OCI-LY1 (cell line): ENCODE data around the gene PSORS1C1.
"Not testable (repeated sequence)": the region's sequence is repeated elsewhere in the genome, so short reads cannot be mapped to it uniquely, and the experiment has no call there.

Source experiments
- H2AFZ ChIP-seq: fragments of 200-600 bp; sonication (generic), shearing (Covaris generic); 2 replicates; pipeline ENCODE4 v1.6.0; 2014; ENCODE audit warnings: antibody characterized with exemption, mild to moderate bottlenecking, low read length
- H3F3A ChIP-seq: fragments of 200-600 bp; sonication (generic), shearing (Covaris generic); 2 replicates; pipeline ENCODE4 v1.6.0; 2014; ENCODE audit warnings: mild to moderate bottlenecking, antibody characterized with exemption, low read length, moderate library complexity; ENCODE audit not compliant: insufficient read depth
- H3K27ac ChIP-seq: fragments of 200-600 bp; sonication (generic); 2 replicates; pipeline ENCODE4 v1.5.1; 2014; ENCODE audit warnings: low read length, mixed run types, mild to moderate bottlenecking, low read depth; ENCODE audit not compliant: poor library complexity, severe bottlenecking
- H3K27me3 ChIP-seq: fragments of 200-600 bp; sonication (generic); 2 replicates; pipeline ENCODE4 v1.6.0; 2014; ENCODE audit warnings: antibody characterized with exemption, mild to moderate bottlenecking, low read length, moderate library complexity; ENCODE audit not compliant: insufficient read depth
- H3K36me3 ChIP-seq: fragments of 200-600 bp; sonication (generic); 2 replicates; pipeline ENCODE4 v1.6.1; 2014; ENCODE audit warnings: mild to moderate bottlenecking, antibody characterized with exemption, low read length, moderate library complexity, mixed read lengths; ENCODE audit not compliant: insufficient read depth
- H3K4me1 ChIP-seq: fragments of 200-600 bp; sonication (generic); 2 replicates; pipeline ENCODE4 v1.5.1; 2014; ENCODE audit warnings: mild to moderate bottlenecking, low read length, moderate library complexity; ENCODE audit not compliant: insufficient read depth, severe bottlenecking
- H3K4me2 ChIP-seq: fragments of 200-600 bp; sonication (generic), shearing (Covaris generic); 2 replicates; pipeline ENCODE4 v1.6.1; 2014; ENCODE audit warnings: low read length
- H3K4me3 ChIP-seq: fragments of 200-600 bp; sonication (generic); 2 replicates; pipeline ENCODE4 v1.5.1; 2014; ENCODE audit warnings: low read length, low read depth, mild to moderate bottlenecking, mixed read lengths; ENCODE audit not compliant: poor library complexity, severe bottlenecking
- H3K79me2 ChIP-seq: fragments of 200-600 bp; shearing (Covaris generic); 2 replicates; pipeline ENCODE4 v1.6.1; 2016; ENCODE audit warnings: mixed run types, low read length, mixed read lengths; ENCODE audit not compliant: insufficient read depth
- H3K9ac ChIP-seq: fragments of 200-600 bp; sonication (generic), shearing (Covaris generic); 2 replicates; pipeline ENCODE4 v1.6.1; 2014; ENCODE audit warnings: mild to moderate bottlenecking, low read length, mixed read lengths
- H3K9me2 ChIP-seq: fragments of 200-600 bp; sonication (generic), shearing (Covaris generic); 2 replicates; pipeline ENCODE4 v1.6.1; 2014; ENCODE audit warnings: low read depth, mild to moderate bottlenecking, low read length, mixed read lengths
- H3K9me3 ChIP-seq: fragments of 200-600 bp; shearing (Covaris generic); 2 replicates; pipeline ENCODE4 v1.6.1; 2014; ENCODE audit warnings: low read length, mixed read lengths
- H4K20me1 ChIP-seq: fragments of 200-600 bp; sonication (generic), shearing (Covaris generic); 2 replicates; pipeline ENCODE4 v1.6.0; 2016; ENCODE audit warnings: mild to moderate bottlenecking, low read length; ENCODE audit not compliant: insufficient read depth
- EZH2 ChIP-seq: fragments of 200-600 bp; sonication (generic), shearing (Covaris generic); IDR thresholded peaks from 2 replicates; pipeline ENCODE4 v1.8.0; 2017; ENCODE audit warnings: borderline replicate concordance, mixed run types, mild to moderate bottlenecking, antibody characterized with exemption, low read length, moderate library complexity, mixed read lengths
- TF ChIP-seq, protein P1 (sequence below): fragments of 200-600 bp; sonication (generic), shearing (Covaris generic); IDR thresholded peaks from 2 replicates; pipeline ENCODE4 v1.5.1; 2017; ENCODE audit warnings: mild to moderate bottlenecking, antibody characterized with exemption, low read length, moderate library complexity, mixed read lengths

The PSORS1C1 gene

DNA sequence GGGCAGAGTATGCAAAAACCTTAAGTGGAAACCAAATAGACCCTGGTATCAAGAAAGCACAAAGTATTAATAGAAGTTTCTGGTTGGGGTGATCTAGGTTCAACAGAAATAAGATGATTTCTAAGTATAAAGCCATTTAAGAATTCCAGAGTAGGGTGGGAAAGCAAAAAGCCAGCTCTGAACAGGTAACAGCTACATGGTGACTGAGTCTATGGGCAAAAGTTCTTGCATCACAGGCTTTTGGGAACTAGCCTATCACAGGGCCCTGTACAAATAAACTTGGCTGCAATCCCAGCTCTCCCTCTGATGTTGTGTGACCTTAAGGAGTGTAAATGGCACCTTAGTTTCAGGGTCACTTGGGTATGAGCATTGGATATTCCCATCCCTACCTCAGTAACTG lies 49.3 kb downstream of the PSORS1C1 start:
- Histone ChIP-seq H3K4me2 (no peak overlapping the region; the same call in 1 of the 2 replicates), H3K36me3 (peaks cover 36% of the 10 kb centered on the region), H3K4me3 (no peak overlapping the region), H3K9me2 (no peaks in the 10 kb centered on the region), H3K9me3 (no peaks in the 10 kb centered on the region), H4K20me1 (no peaks in the 10 kb centered on the region), H3K27me3 (no peaks in the 10 kb centered on the region), H3K9ac (no peak overlapping the region), H3F3A (no peaks in the 10 kb centered on the region), H2AFZ (no peak overlapping the region), H3K79me2 (peaks cover 6% of the 10 kb centered on the region; the same call in 1 of the 2 replicates), H3K4me1 (peaks cover 66% of the 10 kb centered on the region), H3K27ac (peak overlapping the region; percentile 31)
- TF ChIP-seq, protein P1, sequence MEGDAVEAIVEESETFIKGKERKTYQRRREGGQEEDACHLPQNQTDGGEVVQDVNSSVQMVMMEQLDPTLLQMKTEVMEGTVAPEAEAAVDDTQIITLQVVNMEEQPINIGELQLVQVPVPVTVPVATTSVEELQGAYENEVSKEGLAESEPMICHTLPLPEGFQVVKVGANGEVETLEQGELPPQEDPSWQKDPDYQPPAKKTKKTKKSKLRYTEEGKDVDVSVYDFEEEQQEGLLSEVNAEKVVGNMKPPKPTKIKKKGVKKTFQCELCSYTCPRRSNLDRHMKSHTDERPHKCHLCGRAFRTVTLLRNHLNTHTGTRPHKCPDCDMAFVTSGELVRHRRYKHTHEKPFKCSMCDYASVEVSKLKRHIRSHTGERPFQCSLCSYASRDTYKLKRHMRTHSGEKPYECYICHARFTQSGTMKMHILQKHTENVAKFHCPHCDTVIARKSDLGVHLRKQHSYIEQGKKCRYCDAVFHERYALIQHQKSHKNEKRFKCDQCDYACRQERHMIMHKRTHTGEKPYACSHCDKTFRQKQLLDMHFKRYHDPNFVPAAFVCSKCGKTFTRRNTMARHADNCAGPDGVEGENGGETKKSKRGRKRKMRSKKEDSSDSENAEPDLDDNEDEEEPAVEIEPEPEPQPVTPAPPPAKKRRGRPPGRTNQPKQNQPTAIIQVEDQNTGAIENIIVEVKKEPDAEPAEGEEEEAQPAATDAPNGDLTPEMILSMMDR: no peak
- TF ChIP-seq EZH2: no peak

DNA sequence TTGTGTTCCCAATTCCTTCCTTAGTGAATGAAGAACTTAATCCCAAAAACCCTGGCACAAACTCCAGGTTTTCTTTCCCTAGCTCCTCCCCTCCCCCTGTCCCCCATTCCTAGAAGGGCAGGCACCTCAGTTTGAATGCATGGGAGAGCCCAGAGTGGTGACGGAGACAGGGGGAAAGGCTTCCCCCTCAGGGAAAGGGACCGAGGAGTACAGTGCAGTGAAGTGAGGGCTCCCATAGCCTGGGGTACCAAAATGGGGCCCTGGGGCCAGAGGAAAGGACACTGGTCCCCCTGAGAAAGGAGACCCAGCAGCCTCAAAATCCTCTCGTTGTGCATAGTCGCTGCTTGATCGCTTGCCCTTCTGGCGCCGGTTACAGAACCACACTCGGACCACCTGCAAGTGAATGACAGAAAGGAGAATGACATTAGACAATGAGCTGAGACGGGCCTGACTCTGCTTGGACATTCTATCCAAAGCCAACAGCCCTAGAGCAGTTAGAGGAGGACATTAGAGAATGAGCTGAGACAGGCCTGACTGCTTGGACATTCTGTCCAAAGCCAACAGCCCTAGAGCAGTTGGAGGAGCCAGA lies 50.0 kb downstream of the PSORS1C1 start:
- not testable (repeated sequence) for H3K79me2 ChIP-seq, H3K9ac ChIP-seq, H4K20me1 ChIP-seq, H3K9me3 ChIP-seq, H2AFZ ChIP-seq, H3K27me3 ChIP-seq, H3K9me2 ChIP-seq, H3F3A ChIP-seq
- peak overlapping the region; percentile 27 for H3K4me3 ChIP-seq
- peaks cover 63% of the 10 kb centered on the region for H3K4me1 ChIP-seq
- H3K36me3 ChIP-seq: peaks cover 34% of the 10 kb centered on the region
- H3K4me2 ChIP-seq: peak overlapping the region; percentile 60; the same call in 1 of the 2 replicates
- peak overlapping the region; percentile 75 for H3K27ac ChIP-seq

DNA sequence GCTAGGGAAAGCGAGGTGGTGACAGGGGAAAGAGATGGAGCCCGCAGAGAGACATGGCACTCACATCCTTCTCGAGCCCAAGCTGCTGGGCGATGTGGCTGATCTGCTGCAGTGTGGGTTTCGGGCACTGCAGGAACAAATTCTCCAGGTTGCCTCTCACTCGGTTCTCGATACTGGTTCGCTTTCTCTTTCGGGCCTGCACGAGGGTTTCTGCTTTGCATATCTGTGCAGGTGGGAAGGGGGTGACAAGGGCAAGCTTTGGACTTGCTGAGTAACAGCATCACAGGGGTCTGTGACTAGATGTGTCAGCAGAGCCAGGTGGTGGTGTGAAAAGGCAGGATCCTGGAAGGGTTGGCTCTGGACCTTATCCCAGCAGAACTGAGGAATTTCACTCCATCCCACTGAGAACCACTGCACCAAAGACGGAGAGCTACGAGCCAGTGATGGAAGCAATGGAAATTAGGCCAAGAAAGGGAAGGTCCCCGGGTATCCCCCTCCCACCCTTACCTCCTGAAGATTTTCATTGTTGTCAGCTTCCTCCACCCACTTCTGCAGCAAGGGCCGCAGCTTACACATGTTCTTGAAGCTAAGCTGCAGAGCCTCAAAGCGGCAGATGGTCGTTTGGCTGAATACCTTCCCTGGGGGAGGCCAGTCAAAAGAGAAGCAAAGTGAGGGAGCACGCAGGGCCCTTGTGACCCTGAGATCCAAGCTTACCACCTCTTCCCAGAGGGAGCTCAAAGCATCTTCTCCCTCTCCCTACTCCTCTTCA lies 50.6 kb downstream of the PSORS1C1 start:
- H3K27me3 ChIP-seq, H3K9ac ChIP-seq, H3F3A ChIP-seq, H4K20me1 ChIP-seq, H3K79me2 ChIP-seq, H3K9me3 ChIP-seq, H2AFZ ChIP-seq, H3K9me2 ChIP-seq: not testable (repeated sequence)
- H3K36me3 ChIP-seq: peaks cover 31% of the 10 kb centered on the region
- peak overlapping the region; percentile 27 for H3K4me3 ChIP-seq
- peak overlapping the region; percentile 75 for H3K27ac ChIP-seq
- H3K4me1 ChIP-seq: peaks cover 57% of the 10 kb centered on the region
- H3K4me2 ChIP-seq: peak overlapping the region; percentile 60; the same call in 1 of the 2 replicates

DNA sequence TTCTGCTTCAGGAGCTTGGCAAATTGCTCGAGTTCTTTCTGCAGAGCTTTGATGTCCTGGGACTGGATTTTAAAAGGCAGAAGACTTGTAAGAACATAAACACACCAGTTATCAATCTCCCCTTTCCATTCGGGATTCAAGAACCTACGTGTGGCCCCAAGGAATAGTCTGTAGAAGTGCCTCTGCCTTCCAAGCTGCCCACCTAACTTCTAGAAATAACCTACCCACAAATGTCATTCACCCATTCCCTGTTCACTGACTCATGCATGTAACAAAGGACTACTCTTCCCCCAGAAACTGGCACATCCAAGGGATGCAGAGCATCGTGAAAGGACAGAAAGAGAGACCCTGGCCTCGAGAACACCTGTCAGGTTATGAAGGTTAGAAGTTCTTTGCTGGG lies 51.4 kb downstream of the PSORS1C1 start:
- Histone ChIP-seq H3K9me3 (no peaks in the 10 kb centered on the region), H3K4me1 (peaks cover 49% of the 10 kb centered on the region), H4K20me1 (no peaks in the 10 kb centered on the region), H3K4me2 (no peak overlapping the region), H3K79me2 (no peaks in the 10 kb centered on the region), H3K4me3 (no peak overlapping the region), H3K9ac (no peak overlapping the region), H3K9me2 (no peaks in the 10 kb centered on the region), H3K27me3 (no peaks in the 10 kb centered on the region), H2AFZ (no peak overlapping the region), H3K27ac (no peak overlapping the region), H3F3A (no peaks in the 10 kb centered on the region), H3K36me3 (peaks cover 31% of the 10 kb centered on the region)
- TF ChIP-seq EZH2: no peak
- TF ChIP-seq, protein P1: no peak
